ENCODE results near the gene LAT.

Gene LAT

GRCh38 chr16:28986046-28986445, 1.2 kb downstream of the LAT start:
- no peak for TF ChIP-seq CTCF (IDR thresholded peaks at IDR 0.05; ENCODE audit: insufficient read depth, missing control alignments)
- FAIRE-seq, result no peak

GRCh38 chr16:28986492-28986891, 1.6 kb downstream of the LAT start:
- no peak for FAIRE-seq
- TF ChIP-seq CTCF (IDR thresholded peaks at IDR 0.05; ENCODE audit: insufficient read depth, missing control alignments), result no peak
- no peak for DNase-seq (ENCODE audit: insufficient read length, low spot score)

More at GRCh38 chr16:28986046-28986445, 1.2 kb downstream of the LAT start:
- no peak for DNase-seq (ENCODE audit: insufficient read length, low spot score)

GRCh38 chr16:28987170-28987853, 2.5 kb downstream of the LAT start:
- no peak for TF ChIP-seq CTCF (IDR thresholded peaks at IDR 0.05; ENCODE audit: insufficient read depth, missing control alignments)
- FAIRE-seq (no peak), DNase-seq (ENCODE audit: insufficient read length, low spot score) (no peak)

GRCh38 chr16:28989363-28989762, 4.5 kb downstream of the LAT start:
- no peak for TF ChIP-seq CTCF (IDR thresholded peaks at IDR 0.05; ENCODE audit: insufficient read depth, missing control alignments)
- no peak for DNase-seq (ENCODE audit: insufficient read length, low spot score)
- no peak for FAIRE-seq

GRCh38 chr16:28990375-28991040, 5.7 kb downstream of the LAT start:
- no peak for TF ChIP-seq CTCF (IDR thresholded peaks at IDR 0.05; ENCODE audit: insufficient read depth, missing control alignments)
- FAIRE-seq (no peak), DNase-seq (ENCODE audit: insufficient read length, low spot score) (no peak)

GRCh38 chr16:28991687-28992086, 6.8 kb downstream of the LAT start:
- FAIRE-seq (no peak), DNase-seq (ENCODE audit: insufficient read length, low spot score) (no peak)
- TF ChIP-seq CTCF (IDR thresholded peaks at IDR 0.05; ENCODE audit: insufficient read depth, missing control alignments), result no peak

- no peak for TF ChIP-seq CTCF (IDR thresholded peaks at IDR 0.05; ENCODE audit: insufficient read depth, missing control alignments)
- FAIRE-seq (no peak), DNase-seq (ENCODE audit: insufficient read length, low spot score) (no peak)
These were observed 7.6 kb downstream of the LAT start for GRCh38 chr16:28992496-28992895.

Measured in D721Med (cell line).